Activated gamma-delta T cell (primary cell): ENCODE measurements around the gene GMIP.

Experiments
- DNase-seq: peaks from one replicate; lab custom pipeline; 2025; lab: John Stamatoyannopoulos, UW

The GMIP gene

GRCh38 chr19:19606021-19606420, 37.4 kb downstream of the GMIP start:
- no peak for DNase-seq

DNA sequence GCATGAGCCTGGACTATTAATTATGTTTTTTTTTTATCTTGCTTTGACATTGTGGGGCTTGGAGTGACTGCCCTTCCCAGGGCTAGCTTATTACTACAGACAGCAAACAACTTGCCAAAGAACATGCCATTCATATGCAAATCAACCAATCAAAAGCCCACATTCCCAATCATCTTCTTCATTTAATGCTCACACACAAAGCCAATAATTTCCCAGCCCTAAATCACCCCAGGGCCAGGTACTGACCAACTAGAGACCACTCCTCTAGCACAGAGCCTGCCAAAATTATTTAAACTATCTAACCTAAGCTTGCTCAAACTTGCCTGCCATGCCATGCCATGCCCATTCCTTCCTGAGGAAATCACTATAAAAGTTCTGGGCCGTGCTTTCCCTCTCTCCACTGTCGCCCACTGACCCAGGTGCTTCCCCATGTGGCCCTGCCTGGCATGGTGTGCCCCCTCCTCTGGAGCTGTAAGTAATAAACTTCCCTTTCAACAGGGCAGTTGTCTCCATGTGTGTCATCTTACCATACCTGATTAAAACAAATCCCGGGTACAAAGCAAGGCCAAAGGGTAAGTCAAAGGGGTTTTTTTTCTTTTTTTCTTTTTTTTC, 40.6 kb downstream of the GMIP start:
- DNase-seq: no peak

DNA sequence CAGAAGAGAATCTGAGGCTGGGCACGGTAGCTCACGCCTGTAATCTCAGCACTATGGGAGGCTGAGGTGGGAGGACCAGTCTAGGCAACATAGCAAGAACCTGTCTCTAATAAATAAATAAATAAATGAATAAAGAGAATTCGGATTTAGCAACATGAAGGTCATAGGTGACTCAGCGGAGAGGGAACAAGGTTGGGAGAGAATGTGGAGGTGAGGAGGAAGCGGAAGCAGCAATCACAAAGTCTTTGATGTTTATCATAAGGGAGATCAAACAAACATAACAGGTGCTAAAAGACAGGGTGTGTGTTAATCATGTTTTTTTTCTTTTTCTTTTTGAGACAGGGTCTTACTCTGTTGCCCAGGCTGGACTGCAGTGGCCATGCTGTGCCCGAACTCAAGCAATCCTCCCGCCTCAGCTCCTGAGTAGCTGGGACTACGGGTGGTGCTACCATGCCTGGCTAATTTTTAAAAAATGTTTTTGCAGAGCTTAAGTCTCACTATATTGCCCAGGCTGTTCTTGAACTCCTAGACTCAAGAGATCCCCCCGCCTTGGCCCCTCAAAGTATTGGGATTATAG, 41.2 kb downstream of the GMIP start:
- DNase-seq: no peak

DNA sequence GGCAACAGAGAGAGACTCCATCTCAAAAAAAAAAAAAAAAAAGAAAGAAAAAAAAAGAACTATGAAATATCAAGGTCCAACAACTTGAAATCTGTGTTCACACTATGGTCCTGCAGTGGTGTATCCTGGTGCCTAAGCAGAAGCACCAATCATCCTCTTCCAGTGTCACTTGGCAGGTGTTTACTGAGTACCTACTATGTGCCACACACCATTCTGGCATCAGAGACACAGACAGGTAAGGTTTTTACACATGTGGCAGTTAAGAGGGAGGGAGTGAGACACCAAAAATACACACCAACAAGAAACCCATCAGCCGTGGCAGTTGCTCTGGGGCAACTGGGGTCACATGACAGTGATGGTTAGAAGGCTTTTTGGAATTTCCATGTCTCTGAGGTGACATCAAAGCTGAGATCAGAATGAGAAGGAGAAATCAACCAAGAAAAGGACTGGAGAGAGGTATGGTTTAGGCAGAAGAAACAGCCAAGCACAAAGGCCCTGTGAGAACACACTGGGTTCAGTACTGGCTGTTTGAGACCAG, 42.6 kb downstream of the GMIP start:
- no peak for DNase-seq

GRCh38 chr19:19598728-19599451, 44.6 kb downstream of the GMIP start:
- DNase-seq: peak; percentile 30

DNA sequence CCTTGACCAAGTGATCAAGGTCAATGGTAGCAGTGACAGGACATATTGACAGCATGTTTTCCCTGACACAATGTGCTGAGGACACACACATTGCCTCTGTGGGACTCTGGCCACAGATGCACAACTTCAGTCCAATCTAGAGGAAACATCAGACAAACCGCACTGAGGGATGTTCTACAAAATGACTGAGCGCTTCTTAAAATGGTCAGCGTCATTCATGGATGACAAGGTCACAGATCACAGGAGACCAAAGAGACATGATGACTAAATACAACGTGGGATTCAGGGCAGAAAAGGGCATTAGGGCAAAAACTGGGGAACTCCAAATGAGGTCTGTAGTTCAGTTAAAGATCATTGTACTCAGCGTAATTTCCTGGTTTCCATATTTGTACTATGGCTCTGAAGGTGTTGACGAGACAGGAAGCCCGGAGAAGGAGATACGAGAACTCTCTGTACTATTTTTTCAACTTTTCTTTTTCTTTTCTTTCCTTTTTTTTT, 45.6 kb downstream of the GMIP start:
- DNase-seq: no peak

DNA sequence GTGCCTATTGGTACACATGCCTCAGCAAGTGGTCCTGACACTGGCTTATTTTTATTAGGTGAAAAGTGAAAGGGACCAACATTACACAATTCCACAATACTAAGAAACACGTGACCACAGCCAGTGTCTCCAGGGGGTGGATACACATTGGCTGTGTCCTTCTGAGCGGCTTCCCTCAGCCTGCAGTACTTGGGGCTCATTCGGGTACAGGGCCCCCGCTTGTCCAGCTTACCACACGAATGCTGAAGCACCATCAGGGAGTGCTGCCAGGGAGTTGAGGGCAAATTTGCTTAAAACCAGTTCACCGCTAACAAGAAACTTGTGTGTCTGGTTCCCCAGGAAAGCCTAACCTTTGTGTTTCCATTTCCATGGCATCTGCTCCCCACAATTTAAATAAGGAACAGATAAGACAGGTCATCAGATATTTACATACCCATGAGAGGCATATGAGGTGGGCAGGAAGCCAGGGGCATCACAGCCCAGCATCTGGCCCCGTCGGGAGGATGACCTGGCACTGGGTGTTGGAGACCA, 48.2 kb downstream of the GMIP start:
- DNase-seq: no peak

DNA sequence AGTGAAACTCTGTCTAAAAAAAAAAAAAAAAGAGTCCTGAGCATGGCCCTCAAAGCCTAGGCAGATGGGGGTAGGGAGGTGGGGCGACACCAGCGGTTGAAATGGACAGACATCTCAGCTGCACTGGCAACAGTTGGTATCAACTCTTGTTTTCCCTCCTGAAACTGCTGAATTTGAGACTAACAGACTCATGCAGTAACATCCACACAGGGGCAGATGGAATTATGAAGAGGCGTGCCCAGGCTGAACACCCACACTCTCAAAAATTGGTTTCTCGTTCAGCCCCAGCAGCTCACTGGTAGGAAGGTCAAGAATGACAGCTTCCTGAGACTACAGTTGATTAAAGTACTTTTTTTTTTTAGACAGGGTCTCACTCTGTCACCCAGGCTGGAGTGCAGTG, 49.1 kb downstream of the GMIP start:
- no peak for DNase-seq

- DNase-seq: no peak
These were observed 50.8 kb downstream of the GMIP start for GRCh38 chr19:19592690-19593089.

DNA sequence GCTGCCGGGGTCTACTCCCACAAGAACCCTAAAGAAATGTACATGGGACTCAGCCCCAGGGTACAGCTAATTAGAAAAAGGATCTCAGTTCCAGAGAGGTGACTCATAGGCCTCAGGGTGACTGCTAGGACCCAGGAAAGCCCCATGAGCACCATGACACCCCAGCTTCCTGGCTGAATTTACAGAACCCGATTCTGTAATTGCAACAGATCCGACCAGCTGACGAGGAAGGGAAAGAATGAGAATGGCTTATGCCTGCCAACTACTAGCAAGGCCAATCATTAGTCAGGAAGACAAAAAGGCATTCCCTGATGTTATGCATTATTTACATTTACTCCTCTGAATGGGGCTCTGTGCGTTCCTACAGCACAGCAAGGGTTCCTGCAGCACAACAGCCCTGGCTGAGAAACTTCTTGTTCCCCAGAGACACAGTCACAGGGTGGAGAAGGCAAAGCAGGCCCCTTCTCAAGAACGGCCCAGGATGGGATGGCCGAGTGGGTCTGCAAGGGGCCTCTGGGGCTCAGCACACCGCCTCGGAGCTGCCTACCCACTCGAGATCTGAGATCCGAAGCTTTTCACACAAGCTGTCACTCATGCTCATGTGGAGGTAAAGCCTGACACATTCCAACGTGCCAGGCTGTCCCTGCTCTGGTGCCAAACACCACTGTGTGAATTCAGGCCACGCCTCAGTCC, 52.2 kb downstream of the GMIP start:
- DNase-seq: no peak

- no peak for DNase-seq
These were observed 54.9 kb downstream of the GMIP start for GRCh38 chr19:19588546-19588945.

DNA sequence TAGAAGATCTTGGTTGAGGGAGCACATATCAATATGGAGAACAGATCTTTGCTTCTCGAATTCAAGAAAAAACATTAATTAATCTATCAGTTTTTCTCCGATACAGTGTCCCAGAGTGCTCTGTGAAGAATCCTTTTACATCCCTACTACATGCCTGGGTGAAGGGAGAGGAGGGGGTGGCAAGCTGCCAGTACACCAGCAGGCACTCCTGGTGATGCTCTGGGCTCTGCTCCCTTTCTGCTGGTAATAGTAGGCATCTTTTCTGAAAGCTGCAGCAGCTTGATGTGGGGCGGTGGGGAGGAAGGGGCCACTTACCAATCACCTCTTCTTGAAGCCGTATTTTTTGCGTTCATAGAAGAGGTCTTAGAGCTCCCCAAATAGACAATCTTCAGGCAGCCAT, 55.7 kb downstream of the GMIP start:
- no peak for DNase-seq

DNA sequence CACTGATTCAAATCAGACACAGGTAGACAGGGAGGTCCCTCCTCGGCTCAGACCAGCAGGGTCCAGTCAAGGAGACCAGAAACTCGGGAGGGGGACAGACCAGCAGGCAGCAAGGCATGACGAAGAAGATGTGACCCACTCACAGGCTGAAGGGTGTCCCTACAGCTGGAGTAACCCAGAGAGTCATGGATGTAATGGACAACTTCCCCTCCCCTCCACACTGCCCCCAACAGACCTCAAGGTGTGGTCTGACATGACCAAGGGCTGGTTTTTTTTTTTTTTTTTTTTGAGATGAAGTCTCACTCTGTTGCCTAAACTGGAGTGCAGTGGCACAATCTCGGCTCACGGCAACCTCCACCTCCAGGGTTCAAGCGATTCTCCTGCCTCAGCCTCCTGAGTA, 59.1 kb downstream of the GMIP start:
- no peak for DNase-seq

- no peak for DNase-seq
These were observed 61.0 kb downstream of the GMIP start for GRCh38 chr19:19582471-19582870.

- no peak for DNase-seq
These were observed 62.1 kb downstream of the GMIP start for GRCh38 chr19:19581391-19581790.

DNA sequence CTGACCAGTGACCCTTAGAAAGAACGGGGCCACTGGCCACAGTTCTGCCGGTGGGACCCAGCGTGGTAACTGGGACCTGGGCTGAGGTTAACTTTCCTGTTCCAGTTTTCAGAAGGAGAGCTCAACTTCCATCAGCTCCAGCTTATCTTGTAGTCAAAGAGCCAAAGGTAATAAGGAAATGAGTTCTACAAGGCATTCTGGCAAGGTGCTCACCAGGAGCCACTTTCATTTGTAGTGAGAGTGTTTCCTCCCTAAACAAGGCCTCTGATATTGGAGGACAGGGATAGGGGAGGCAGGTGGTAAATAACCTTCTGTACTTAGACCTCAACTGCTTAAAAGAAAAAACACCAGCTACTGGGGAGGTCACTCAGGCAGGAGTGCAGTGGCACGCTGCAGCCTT, 63.0 kb downstream of the GMIP start:
- no peak for DNase-seq

GRCh38 chr19:19579533-19580361, 63.7 kb downstream of the GMIP start:
- no peak for DNase-seq
